Endodermal cell (in vitro differentiated cells): ENCODE data around the gene TMEM259. TPM values are rescaled to one million over a fixed set of nuclear protein-coding genes. Genes with fewer than 3 reads are reported as not detected.

Experiments used
- DNase-seq: peaks from one replicate; pipeline ENCODE4 v3.0.0-alpha.2; 2017
- H3K27ac ChIP-seq: 2 replicates; pipeline ENCODE4 v1.5.1; 2013; ENCODE audit warnings: mild to moderate bottlenecking, low read depth, low read length, moderate library complexity
- H3K27me3 ChIP-seq: 2 replicates; pipeline ENCODE4 v1.6.1; 2013; ENCODE audit warnings: mild to moderate bottlenecking, low read length, moderate library complexity; ENCODE audit not compliant: insufficient read depth, control insufficient read depth, poor library complexity, severe bottlenecking
- H3K36me3 ChIP-seq: 2 replicates; pipeline ENCODE4 v1.7.0; 2013; ENCODE audit warnings: mild to moderate bottlenecking, low read length, moderate library complexity; ENCODE audit not compliant: control insufficient read depth, insufficient read depth
- H3K4me1 ChIP-seq: one replicate; pipeline ENCODE4 v1.7.0; 2013; ENCODE audit warnings: low read length; ENCODE audit not compliant: control insufficient read depth, insufficient read depth
- H3K4me3 ChIP-seq: 2 replicates; pipeline ENCODE4 v1.5.1; 2013; ENCODE audit warnings: mild to moderate bottlenecking, low read length, moderate library complexity
- H3K9ac ChIP-seq: 2 replicates; pipeline ENCODE4 v1.6.1; 2013; ENCODE audit warnings: mild to moderate bottlenecking, low read length, moderate library complexity; ENCODE audit not compliant: poor library complexity, severe bottlenecking; ENCODE audit errors: extremely low read depth
- H3K9me3 ChIP-seq: 2 replicates; pipeline ENCODE4 v1.6.1; 2013; ENCODE audit warnings: mild to moderate bottlenecking, low read length, moderate library complexity; ENCODE audit not compliant: control insufficient read depth
- H3K27ac Mint-ChIP-seq: 2 replicates; pipeline ENCODE4 v1.8.0; 2020; ENCODE audit warnings: mixed read lengths
- H3K27me3 Mint-ChIP-seq: 2 replicates; pipeline ENCODE4 v1.8.0; 2021; ENCODE audit warnings: mild to moderate bottlenecking, mixed read lengths; ENCODE audit not compliant: insufficient read depth
- H3K36me3 Mint-ChIP-seq: 2 replicates; pipeline ENCODE4 v1.8.0; 2020; ENCODE audit warnings: low read depth, mixed read lengths
- H3K4me1 Mint-ChIP-seq: 2 replicates; pipeline ENCODE4 v1.8.0; 2020; ENCODE audit warnings: mixed read lengths
- H3K4me3 Mint-ChIP-seq: 2 replicates; pipeline ENCODE4 v1.8.0; 2020; ENCODE audit warnings: mild to moderate bottlenecking, moderate library complexity, mixed read lengths
- H3K9me3 Mint-ChIP-seq: 2 replicates; pipeline ENCODE4 v1.8.0; 2020; ENCODE audit warnings: mild to moderate bottlenecking, mixed read lengths
- WGBS, 2 experiments: methylation state at CpG; one replicate each; pipeline versions ENCODE4 v1.1.5 to v1.1.7; 2013; ENCODE audit warnings: missing lambda C conversion rate in 2 of 2, mixed read lengths in 1 of 2; ENCODE audit not compliant: insufficient coverage in 1 of 2, insufficient read length in 1 of 2; 5-methylcytosine and 5-hydroxymethylcytosine counted together
- total RNA-seq, 2 donors: library from RNA; stranded (reverse); fragmentation: NEBNext Ultra II Directional in 1 of 2; extraction: Animal tissue kit (Norgen Biotek cat#: 25700) in 1 of 2; gene quantifications; 2 replicates in 1 of 2; 3 replicates in 1 of 2; pipeline ENCODE4 v1.2.1, GENCODE V29; 2021
- TF ChIP-seq, protein P1 (sequence below): fragments of 200-600 bp; sonication (generic); conservative IDR thresholded peaks from 2 replicates; pipeline ENCODE4 v1.5.0; 2021; ENCODE audit warnings: antibody characterized with exemption, mild to moderate bottlenecking

TMEM259 gene
- total RNA-seq, 2 donors from 2014 or later, result 157 to 176 TPM

DNA sequence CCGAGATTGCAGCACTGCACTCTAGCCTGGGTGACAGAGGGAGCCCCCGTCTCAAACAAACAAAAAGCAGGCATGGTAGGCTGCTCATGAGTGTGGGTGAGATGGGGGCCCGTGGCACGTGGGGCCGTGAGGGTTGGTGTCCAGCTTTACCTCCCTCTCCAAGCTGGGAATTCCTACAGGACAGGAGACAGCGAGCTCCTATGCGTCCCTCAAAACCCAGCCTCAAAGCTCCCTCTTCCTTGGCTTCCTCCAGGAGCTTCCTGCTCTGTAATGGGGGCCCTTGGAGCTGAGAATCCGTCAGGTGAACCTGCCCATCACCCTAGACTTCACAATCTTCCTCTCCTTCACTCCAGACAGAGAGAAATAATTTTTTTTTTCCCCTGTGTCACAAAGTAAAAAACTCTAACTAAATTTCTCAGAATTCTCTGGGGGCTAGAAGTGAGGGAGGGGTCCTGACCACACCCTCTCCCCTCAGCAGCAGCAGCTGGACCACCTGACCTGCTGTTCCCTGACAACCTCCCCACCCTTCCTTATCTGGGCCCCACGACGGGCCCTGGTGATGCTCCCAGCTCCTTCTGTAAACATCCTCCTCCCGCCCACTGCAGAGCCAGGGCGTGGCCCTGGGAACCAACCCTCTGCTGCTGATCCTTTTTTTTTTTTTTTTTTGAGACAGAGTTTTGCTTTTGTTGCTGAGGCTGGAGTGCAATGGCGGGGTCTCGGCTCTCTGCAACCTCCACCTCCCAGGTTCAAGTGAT, 58.9 kb downstream of the TMEM259 start:
- WGBS, 2 experiments, result 81 to 84% methylated on average over 8 to 12 of the region's 14 CpGs
- Mint-ChIP-seq H3K9me3 (peaks cover 7% of the 10 kb centered on the region), H3K27ac (no peak overlapping the region), H3K36me3 (peaks cover 68% of the 10 kb centered on the region), H3K27me3 (no peaks in the 10 kb centered on the region), H3K4me1 (no peaks in the 10 kb centered on the region), H3K4me3 (no peak overlapping the region)
- H3K9me3 ChIP-seq, result peaks cover 9% of the 10 kb centered on the region
- H3K4me3 ChIP-seq, result no peak overlapping the region
- TF ChIP-seq, protein P1, sequence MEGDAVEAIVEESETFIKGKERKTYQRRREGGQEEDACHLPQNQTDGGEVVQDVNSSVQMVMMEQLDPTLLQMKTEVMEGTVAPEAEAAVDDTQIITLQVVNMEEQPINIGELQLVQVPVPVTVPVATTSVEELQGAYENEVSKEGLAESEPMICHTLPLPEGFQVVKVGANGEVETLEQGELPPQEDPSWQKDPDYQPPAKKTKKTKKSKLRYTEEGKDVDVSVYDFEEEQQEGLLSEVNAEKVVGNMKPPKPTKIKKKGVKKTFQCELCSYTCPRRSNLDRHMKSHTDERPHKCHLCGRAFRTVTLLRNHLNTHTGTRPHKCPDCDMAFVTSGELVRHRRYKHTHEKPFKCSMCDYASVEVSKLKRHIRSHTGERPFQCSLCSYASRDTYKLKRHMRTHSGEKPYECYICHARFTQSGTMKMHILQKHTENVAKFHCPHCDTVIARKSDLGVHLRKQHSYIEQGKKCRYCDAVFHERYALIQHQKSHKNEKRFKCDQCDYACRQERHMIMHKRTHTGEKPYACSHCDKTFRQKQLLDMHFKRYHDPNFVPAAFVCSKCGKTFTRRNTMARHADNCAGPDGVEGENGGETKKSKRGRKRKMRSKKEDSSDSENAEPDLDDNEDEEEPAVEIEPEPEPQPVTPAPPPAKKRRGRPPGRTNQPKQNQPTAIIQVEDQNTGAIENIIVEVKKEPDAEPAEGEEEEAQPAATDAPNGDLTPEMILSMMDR, result no peak
- no peak overlapping the region for H3K9ac ChIP-seq
- no peaks in the 10 kb centered on the region for H3K27me3 ChIP-seq
- H3K27ac ChIP-seq, result no peak overlapping the region
- no peak for DNase-seq
- H3K4me1 ChIP-seq, result no peaks in the 10 kb centered on the region
- H3K36me3 ChIP-seq, result peaks cover 63% of the 10 kb centered on the region

DNA sequence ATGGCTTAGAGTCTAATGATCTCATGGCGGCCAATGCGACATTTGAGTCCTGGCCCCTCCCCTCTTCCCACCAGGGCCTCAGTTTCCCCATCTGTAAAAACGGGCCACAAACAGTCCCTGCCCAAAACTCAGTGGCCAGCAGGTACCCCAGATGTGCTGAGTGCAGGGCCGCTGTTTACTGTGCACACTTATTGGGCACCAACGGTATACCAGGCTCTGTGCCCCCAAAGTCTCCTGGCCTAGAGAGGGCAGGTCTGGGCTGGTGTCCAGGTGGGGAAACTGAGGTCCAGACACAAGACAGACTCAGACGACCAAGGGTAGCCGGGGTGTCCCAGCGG, 60.4 kb downstream of the TMEM259 start:
- H3K27me3 Mint-ChIP-seq, result no peaks in the 10 kb centered on the region
- Histone ChIP-seq H3K4me3 (no peak overlapping the region), H3K9ac (no peak overlapping the region), H3K27me3 (no peaks in the 10 kb centered on the region), H3K27ac (no peak overlapping the region), H3K9me3 (peaks cover 9% of the 10 kb centered on the region), H3K36me3 (peaks cover 51% of the 10 kb centered on the region), H3K4me1 (no peaks in the 10 kb centered on the region)
- TF ChIP-seq, protein P1, result no peak
- peaks cover 7% of the 10 kb centered on the region for H3K4me1 Mint-ChIP-seq
- 91 to 96% methylated on average over 8 of the region's 8 CpGs for WGBS, 2 experiments
- peak overlapping the region; percentile 30 for H3K27ac Mint-ChIP-seq
- H3K9me3 Mint-ChIP-seq, result no peaks in the 10 kb centered on the region
- no peak overlapping the region for H3K4me3 Mint-ChIP-seq
- no peak for DNase-seq
- H3K36me3 Mint-ChIP-seq, result peaks cover 55% of the 10 kb centered on the region

DNA sequence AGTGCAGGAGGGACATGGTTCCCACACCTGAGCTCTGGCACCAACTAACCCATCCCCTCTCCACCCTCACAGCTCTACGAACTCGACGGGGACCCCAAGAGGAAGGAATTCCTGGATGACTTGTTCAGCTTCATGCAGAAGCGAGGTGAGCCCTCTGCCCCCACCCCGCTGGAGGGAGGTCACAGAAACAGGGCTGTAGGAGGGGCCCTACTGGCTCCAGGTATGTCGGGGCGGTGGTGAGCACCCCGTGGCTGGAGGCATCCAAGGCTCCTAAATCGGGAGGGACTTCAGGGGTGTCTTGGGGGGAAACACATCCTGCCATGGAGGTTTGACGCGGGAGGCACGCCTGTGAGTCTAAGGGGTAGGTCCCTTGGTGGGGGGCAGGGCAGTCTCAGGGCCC, 60.9 kb downstream of the TMEM259 start:
- DNase-seq, result peak; percentile 87
- Histone ChIP-seq H3K36me3 (peaks cover 45% of the 10 kb centered on the region), H3K4me1 (no peaks in the 10 kb centered on the region), H3K9me3 (peaks cover 4% of the 10 kb centered on the region), H3K4me3 (no peak overlapping the region), H3K27me3 (no peaks in the 10 kb centered on the region), H3K27ac (no peak overlapping the region), H3K9ac (no peak overlapping the region)
- Mint-ChIP-seq H3K36me3 (peaks cover 49% of the 10 kb centered on the region), H3K4me3 (no peak overlapping the region), H3K27ac (peak overlapping the region; percentile 30), H3K4me1 (peaks cover 8% of the 10 kb centered on the region), H3K9me3 (no peaks in the 10 kb centered on the region), H3K27me3 (no peaks in the 10 kb centered on the region)
- TF ChIP-seq, protein P1, result peak; percentile 60
- WGBS, 2 experiments, result 71 to 72% methylated on average over 11 to 12 of the region's 12 CpGs

Other genes starting within 250 kb of the TMEM259 start
- 100 to 1,000 TPM; 647 to 694 TPM for gene PTBP1, start 223.7 kb downstream of the TMEM259 start, total RNA-seq
- gene PLPPR3, start 199.2 kb downstream of the TMEM259 start, total RNA-seq, result 100 to 1,000 TPM; 110 to 111 TPM
- 1 to 10 TPM; 2.5 to 3.7 TPM for gene AZU1, start 193.3 kb downstream of the TMEM259 start, total RNA-seq
- not detected for gene PRTN3, start 180.1 kb downstream of the TMEM259 start, total RNA-seq
- gene ELANE, start 168.8 kb downstream of the TMEM259 start, total RNA-seq, result not detected
- gene CFD, start 161.5 kb downstream of the TMEM259 start, total RNA-seq, result 1 to 10 TPM in 1 of 2 donors, under 1 TPM in 1; 0.38 to 1.1 TPM
- 10 to 100 TPM; 75.8 to 92.4 TPM for gene MED16, start 127.9 kb downstream of the TMEM259 start, total RNA-seq
- gene RNU6-9, start 127.6 kb downstream of the TMEM259 start, total RNA-seq, result not detected
- 10 to 100 TPM; 61.1 to 64.7 TPM for gene R3HDM4, start 107.9 kb downstream of the TMEM259 start, total RNA-seq
- under 1 TPM in 1 of 2 donors, not detected in 1; 0.73 TPM for gene KISS1R, start 103.8 kb downstream of the TMEM259 start, total RNA-seq
- 100 to 1,000 TPM; 121 to 124 TPM for gene ARID3A, start 95.1 kb downstream of the TMEM259 start, total RNA-seq
- gene WDR18, start 36.8 kb downstream of the TMEM259 start, total RNA-seq, result 10 to 100 TPM; 68.6 to 85.6 TPM
- 1 to 10 TPM; 2.0 TPM for gene GRIN3B, start 20.7 kb downstream of the TMEM259 start, total RNA-seq
- gene RNU6-2, start 399 bp upstream of the TMEM259 start, total RNA-seq, result not detected
- gene CNN2, start 5.5 kb upstream of the TMEM259 start, total RNA-seq, result 100 to 1,000 TPM; 426 to 469 TPM
- 10 to 100 TPM; 67.2 to 68.7 TPM for gene ABCA7, start 19.0 kb upstream of the TMEM259 start, total RNA-seq
- gene ARHGAP45, start 46.0 kb upstream of the TMEM259 start, total RNA-seq, result 10 to 100 TPM; 14.8 to 17.1 TPM
- 100 to 1,000 TPM; 225 to 254 TPM for gene POLR2E, start 74.3 kb upstream of the TMEM259 start, total RNA-seq
- 100 to 1,000 TPM; 331 to 449 TPM for gene GPX4, start 82.9 kb upstream of the TMEM259 start, total RNA-seq
- gene SBNO2, start 153.1 kb upstream of the TMEM259 start, total RNA-seq, result 10 to 100 TPM; 43.3 to 50.4 TPM
- 10 to 100 TPM; 78.8 to 81.4 TPM for gene STK11, start 184.7 kb upstream of the TMEM259 start, total RNA-seq
- gene CBARP, start 216.9 kb upstream of the TMEM259 start, total RNA-seq, result 10 to 100 TPM; 21.5 to 28.5 TPM
- gene ATP5F1D, start 220.6 kb upstream of the TMEM259 start, total RNA-seq, result 100 to 1,000 TPM; 144 to 159 TPM
- gene MIDN, start 227.5 kb upstream of the TMEM259 start, total RNA-seq, result 100 to 1,000 TPM; 183 to 185 TPM
- 100 to 1,000 TPM; 282 to 301 TPM for gene CIRBP, start 248.2 kb upstream of the TMEM259 start, total RNA-seq